MM.1S (cell line): ENCODE results near the gene ENPP3.

Source experiments
- EZH2phosphoT487 ChIP-seq: fragments of 300-600 bp; sonication (generic); IDR thresholded peaks from 2 replicates; pipeline ENCODE4 v1.6.1; 2018; ENCODE audit warnings: antibody characterized with exemption, low read length
- TF ChIP-seq, protein P1 (sequence below): fragments of 300-600 bp; sonication (generic); IDR thresholded peaks from 2 replicates; pipeline ENCODE4 v1.5.1; 2016; ENCODE audit warnings: antibody characterized with exemption, low read length, mixed read lengths

DNA sequence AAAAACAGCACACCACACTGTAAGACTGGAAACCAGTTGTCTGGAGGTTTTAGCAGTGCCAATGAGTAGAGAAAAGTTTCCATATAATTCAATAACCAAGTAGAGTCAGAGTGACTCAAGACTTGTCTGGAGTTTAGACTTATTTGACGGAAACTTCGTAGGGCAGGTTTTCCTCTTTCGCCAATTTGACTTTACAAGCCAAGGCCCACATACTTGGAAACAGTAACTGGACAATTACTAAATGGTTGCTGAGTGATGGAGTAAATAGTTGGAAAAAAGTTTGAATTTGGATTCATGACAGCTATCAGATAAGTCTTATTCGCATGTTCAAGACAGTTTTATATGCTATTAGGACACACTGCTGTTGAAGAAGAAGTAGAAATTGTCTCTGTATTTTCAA is 121.8 kb downstream of the ENPP3 start:
- TF ChIP-seq, protein P1, sequence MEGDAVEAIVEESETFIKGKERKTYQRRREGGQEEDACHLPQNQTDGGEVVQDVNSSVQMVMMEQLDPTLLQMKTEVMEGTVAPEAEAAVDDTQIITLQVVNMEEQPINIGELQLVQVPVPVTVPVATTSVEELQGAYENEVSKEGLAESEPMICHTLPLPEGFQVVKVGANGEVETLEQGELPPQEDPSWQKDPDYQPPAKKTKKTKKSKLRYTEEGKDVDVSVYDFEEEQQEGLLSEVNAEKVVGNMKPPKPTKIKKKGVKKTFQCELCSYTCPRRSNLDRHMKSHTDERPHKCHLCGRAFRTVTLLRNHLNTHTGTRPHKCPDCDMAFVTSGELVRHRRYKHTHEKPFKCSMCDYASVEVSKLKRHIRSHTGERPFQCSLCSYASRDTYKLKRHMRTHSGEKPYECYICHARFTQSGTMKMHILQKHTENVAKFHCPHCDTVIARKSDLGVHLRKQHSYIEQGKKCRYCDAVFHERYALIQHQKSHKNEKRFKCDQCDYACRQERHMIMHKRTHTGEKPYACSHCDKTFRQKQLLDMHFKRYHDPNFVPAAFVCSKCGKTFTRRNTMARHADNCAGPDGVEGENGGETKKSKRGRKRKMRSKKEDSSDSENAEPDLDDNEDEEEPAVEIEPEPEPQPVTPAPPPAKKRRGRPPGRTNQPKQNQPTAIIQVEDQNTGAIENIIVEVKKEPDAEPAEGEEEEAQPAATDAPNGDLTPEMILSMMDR, result no peak
- no peak for TF ChIP-seq EZH2phosphoT487
